Activated T-cell treated with anti-CD3 and anti-CD28 coated beads for 1 hour (primary cell): ENCODE data around the gene EIF4ENIF1.
A peak's percentile ranks its signal among the peaks of the same experiment; 100 is the strongest.
"Not testable (repeated sequence)": the region's sequence is repeated elsewhere in the genome, so short reads cannot be mapped to it uniquely, and the experiment has no call there.

ENCODE experiments used
- DNase-seq: peaks from one replicate; pipeline ENCODE4 v3.0.0-alpha.2; 2020; ENCODE audit warnings: low read depth

EIF4ENIF1 gene

DNA sequence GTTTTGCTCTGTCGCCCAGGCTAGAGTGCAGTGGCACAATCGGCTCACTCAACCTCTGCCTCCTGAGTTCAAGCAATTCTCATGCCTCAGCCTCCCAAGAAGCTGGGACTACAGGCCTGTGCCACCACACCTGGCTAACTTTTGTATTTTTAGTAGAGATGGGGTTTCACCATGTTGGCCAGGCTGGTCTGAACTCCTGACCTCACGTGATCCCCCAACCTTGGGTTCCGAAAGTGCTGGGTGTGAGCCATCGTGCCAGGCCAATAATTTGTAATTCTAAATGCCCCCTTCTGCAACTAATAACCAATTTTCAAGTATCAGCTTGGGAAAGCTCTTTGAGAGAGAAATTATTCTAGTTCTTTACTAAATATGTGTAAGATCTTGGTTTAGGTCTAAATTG is 3.7 kb upstream of the EIF4ENIF1 start:
- not testable (repeated sequence) for DNase-seq

GRCh38 chr22:31492151-31492550 is 2.5 kb upstream of the EIF4ENIF1 start:
- DNase-seq, result no peak

DNA sequence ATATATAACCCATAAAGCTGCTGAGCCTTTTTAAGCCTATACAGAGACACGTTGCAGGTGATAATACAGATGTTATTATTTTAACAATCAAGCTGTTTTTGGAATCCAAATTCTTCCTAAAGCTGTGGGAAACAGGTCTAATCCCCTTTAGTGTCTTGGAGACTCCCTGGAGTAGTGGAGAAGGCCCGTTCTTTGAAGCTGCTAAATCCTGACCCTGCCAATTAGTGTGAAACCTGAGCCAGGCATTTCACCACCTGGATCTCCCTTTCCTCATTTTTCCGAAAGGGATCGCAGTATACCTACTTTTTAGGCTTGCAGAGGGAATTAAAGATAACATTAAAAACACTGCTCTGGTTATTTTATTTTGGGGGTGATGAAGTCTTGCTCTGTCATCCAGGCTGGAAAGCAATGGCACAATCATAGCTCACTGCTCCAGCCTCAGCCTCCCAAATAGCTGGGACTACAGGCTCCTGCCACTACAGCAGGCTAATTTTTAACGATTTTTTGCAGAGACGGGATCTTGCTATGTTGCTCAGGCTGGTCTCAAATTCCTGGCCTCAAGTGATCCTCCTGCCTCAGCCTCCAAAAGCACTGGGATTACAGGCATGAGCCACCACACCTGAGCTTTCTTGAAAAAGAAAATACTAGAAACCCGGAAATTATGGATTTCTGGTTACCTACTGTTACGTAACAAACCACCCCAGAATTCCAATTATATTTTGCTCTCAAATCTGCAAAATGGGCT is 1.7 kb upstream of the EIF4ENIF1 start:
- DNase-seq, result no peak

- peak; percentile 13 for DNase-seq
Measured at GRCh38 chr22:31490496-31490925, 869 bp upstream of the EIF4ENIF1 start.

- DNase-seq, result peak; percentile 14
Measured at GRCh38 chr22:31488988-31489617, 539 bp downstream of the EIF4ENIF1 start.

GRCh38 chr22:31488346-31488883 is 1.2 kb downstream of the EIF4ENIF1 start:
- no peak for DNase-seq

- no peak for DNase-seq
Measured at GRCh38 chr22:31486951-31487350, 2.7 kb downstream of the EIF4ENIF1 start.

DNA sequence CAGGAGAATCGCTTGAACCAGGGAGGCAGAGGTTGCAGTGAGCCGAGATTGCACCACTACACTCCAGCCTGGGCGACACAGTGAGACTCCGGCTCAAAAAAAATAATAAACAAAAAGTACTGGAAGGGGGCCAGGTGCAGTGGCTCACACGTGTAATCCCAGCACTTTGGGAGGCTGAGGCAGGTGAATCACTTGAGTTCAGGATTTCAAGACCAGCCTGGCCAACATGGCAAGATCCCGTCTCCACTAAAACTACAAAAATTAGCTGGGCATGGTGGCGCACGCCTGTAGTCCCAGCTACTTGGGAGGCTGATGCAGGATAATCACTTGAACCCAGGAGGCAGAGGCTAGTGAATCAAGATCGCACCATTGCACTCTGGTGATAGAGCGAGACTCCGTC is 3.3 kb downstream of the EIF4ENIF1 start:
- not testable (repeated sequence) for DNase-seq

DNA sequence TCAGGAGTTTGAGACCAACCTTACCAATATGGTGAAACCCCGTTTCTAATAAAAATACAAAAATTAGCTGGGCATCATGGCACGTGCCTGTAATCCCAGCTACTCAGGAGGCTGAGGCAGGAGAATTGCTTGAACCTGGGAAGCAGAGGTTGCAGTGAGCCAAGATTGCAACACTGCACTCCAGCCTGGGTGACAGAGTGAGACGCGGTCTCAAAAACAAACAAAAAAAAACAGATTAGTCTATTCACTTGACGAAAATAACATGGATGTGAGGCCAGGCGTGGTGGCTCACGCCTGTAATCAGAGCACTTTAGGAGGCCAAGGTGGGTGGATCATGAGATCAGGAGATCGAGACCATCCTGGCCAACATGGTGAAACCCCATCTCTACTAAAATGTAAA is 7.2 kb downstream of the EIF4ENIF1 start:
- not testable (repeated sequence) for DNase-seq

DNA sequence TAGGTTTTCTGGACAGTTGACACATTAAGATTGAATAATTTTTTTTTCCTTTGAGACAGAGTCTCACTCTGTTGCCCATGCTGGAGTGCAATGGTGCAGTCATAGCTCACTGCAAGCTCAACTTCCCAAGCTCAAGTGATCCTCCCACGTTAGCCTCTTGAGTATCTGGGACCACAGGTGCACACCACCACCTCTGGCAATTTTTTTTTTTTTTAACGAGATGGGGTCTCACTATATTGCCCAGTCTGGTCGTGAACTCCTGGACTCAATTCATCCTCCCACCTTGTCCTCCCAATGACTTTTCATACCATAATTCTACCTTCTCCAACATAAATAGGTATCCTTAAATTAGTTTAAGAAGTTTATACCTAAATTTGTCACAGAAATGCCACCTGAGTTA is 8.5 kb downstream of the EIF4ENIF1 start:
- no peak for DNase-seq

GRCh38 chr22:31477329-31477728 is 12.3 kb downstream of the EIF4ENIF1 start:
- DNase-seq, result no peak

DNA sequence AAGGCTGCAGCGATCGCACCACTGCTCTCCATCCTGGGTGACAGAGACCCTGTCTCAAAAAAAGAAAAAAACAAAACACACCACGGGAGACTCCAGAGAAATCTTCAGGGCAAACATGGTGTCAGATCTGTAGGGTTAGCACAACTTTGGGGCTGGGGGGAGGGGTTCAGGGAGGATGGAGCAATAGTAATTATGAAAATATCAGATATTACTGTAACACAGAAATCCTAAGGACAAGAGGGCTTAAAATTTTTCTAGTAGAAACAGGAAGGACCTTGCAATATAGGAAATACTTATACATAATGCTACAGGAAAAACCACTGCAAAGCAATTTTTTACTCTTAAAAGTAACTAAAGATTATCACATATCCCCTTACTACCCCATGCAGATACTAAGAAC is 13.8 kb downstream of the EIF4ENIF1 start:
- DNase-seq, result no peak

GRCh38 chr22:31474743-31475142 is 14.9 kb downstream of the EIF4ENIF1 start:
- DNase-seq, result no peak

DNA sequence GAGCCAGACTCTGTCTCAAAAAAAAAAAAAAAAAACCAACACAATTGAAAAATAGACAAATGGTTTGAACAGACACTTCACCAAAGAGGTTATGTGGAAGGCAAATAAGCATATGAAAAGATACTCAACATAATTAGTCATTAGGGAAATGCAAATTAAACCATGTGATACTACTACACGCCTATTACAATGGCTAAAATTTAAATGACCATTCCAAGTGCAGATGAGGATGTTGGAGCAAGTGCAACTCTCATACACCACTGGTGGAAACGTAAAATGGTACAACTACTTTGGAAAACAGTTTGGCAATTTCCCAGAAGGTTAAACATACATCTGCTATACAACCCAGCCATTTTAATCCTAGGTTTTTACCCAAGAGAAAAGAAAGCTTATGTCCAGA is 24.3 kb downstream of the EIF4ENIF1 start:
- no peak for DNase-seq

- no peak for DNase-seq
Measured at GRCh38 chr22:31461699-31462098, 27.9 kb downstream of the EIF4ENIF1 start.

GRCh38 chr22:31451709-31452571 is 37.7 kb downstream of the EIF4ENIF1 start:
- no peak for DNase-seq

DNA sequence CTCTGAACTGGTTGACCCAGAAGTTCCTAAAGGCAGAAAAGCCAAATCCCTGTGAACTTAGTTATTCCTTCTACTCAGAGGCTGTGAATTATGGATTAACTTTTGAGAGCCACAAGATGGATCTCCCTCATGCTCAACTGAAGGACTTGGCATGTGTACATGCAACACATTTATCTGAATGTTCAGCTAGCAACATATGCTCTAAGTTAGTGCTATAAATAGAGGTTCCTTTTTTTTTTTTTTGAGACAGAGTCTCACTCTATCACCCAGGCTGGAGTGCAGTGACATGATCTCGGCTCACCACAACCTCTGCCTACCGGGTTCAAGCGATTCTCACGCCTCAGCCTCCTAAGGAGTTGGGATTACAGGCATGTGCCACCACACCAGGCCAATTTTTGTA is 40.1 kb downstream of the EIF4ENIF1 start:
- no peak for DNase-seq

DNA sequence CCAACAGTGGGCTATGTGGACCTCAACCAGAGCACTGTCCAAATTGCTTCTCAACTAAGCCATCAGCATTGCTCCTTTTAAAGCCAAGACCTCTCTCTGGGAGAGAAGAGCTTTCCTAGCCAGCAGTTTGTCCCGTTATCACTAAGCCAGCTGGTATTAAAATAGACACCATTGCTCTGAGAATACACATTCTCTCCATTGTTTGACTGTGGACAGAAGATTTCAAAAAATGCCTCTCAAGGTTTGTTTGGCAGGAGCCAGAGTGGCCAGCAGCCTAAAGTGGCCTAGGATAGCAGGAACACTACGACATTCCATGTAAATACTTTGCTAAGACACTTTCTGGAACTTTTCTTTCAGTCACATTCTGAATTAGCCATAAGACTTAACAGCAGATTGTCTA is 41.3 kb downstream of the EIF4ENIF1 start:
- DNase-seq, result no peak

GRCh38 chr22:31447337-31447736 is 42.3 kb downstream of the EIF4ENIF1 start:
- DNase-seq, result no peak

- no peak for DNase-seq
Measured at GRCh38 chr22:31446767-31447166, 42.9 kb downstream of the EIF4ENIF1 start.

DNA sequence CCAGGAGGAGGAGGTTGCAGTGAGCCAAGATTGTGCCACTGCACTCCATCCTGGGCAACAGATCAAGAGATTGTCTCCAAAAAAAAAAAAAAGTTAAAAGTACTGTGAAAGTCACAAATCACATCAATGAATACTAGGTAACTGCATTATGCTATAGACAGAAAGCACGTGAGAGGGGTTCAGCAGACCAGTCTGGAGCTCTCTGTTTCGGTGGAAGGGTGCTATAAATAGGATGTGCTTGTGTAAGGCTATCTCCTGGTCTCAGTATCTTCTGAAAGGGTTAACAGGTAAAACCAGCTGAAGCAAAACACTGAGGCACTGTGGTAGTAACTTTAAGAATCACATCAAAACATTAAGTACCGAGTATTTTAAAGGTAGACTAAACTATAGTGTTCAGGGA is 43.4 kb downstream of the EIF4ENIF1 start:
- DNase-seq, result no peak

DNA sequence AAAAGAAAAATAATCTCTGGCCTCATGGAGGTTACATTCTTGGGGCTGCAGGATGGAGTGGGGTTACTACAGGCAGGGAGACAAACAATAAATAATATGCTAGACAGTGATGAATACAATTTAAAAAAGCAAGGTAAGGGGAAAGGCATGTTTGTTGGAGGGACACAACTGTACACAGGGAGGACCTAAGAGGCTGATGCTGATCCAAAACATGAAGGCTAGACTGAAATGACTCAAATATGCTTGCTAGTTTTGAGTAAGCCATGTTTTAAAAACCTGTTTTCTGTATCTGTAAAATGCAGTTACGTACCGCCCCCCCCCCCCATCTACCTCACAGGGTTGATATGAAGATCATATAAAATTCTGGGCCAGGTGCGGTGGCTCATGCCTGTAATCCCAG is 44.0 kb downstream of the EIF4ENIF1 start:
- no peak for DNase-seq

- no peak for DNase-seq
Measured at GRCh38 chr22:31443516-31443915, 46.1 kb downstream of the EIF4ENIF1 start.
